ENCODE data around the gene NOVA1.

The NOVA1 gene

GRCh38 chr14:26466862-26467261 lies 131.0 kb downstream of the NOVA1 start:
- H3K9ac ChIP-seq (ENCODE audit: low read depth in 1 of 2, low read length in 2 of 2) = no peak overlapping the region
- H3K9me3 ChIP-seq (ENCODE audit: control insufficient read depth in 2 of 2, low read length in 2 of 2) = no peaks in the 10 kb centered on the region
- H3K4me3 ChIP-seq (ENCODE audit: low read length in 2 of 2) = no peak overlapping the region
- H3K36me3 ChIP-seq (ENCODE audit: control insufficient read depth in 2 of 2, insufficient read depth in 2 of 2, low read length in 2 of 2) = no peaks in the 10 kb centered on the region
- H3K27ac ChIP-seq (ENCODE audit: low read depth in 2 of 2, low read length in 2 of 2) = no peak overlapping the region
- no peaks in the 10 kb centered on the region for H3K4me1 ChIP-seq (ENCODE audit: control insufficient read depth in 2 of 2, insufficient read depth in 2 of 2, low read length in 2 of 2)
- H3K27me3 ChIP-seq (ENCODE audit: control insufficient read depth in 2 of 2, insufficient read depth in 2 of 2, low read length in 2 of 2) = no peaks in the 10 kb centered on the region

GRCh38 chr14:26463136-26463535 lies 134.7 kb downstream of the NOVA1 start:
- Histone ChIP-seq H3K36me3 (ENCODE audit: control insufficient read depth in 2 of 2, insufficient read depth in 2 of 2, low read length in 2 of 2) (no peaks in the 10 kb centered on the region), H3K27ac (ENCODE audit: low read depth in 2 of 2, low read length in 2 of 2) (no peak overlapping the region), H3K9ac (ENCODE audit: low read depth in 1 of 2, low read length in 2 of 2) (no peak overlapping the region), H3K9me3 (ENCODE audit: control insufficient read depth in 2 of 2, low read length in 2 of 2) (no peaks in the 10 kb centered on the region), H3K4me3 (ENCODE audit: low read length in 2 of 2) (no peak overlapping the region), H3K4me1 (ENCODE audit: control insufficient read depth in 2 of 2, insufficient read depth in 2 of 2, low read length in 2 of 2) (no peaks in the 10 kb centered on the region), H3K27me3 (ENCODE audit: control insufficient read depth in 2 of 2, insufficient read depth in 2 of 2, low read length in 2 of 2) (no peaks in the 10 kb centered on the region)

- Histone ChIP-seq H3K4me3 (ENCODE audit: low read length in 2 of 2) (no peak overlapping the region), H3K27ac (ENCODE audit: low read depth in 2 of 2, low read length in 2 of 2) (no peak overlapping the region), H3K4me1 (ENCODE audit: control insufficient read depth in 2 of 2, insufficient read depth in 2 of 2, low read length in 2 of 2) (no peaks in the 10 kb centered on the region), H3K9me3 (ENCODE audit: control insufficient read depth in 2 of 2, low read length in 2 of 2) (no peaks in the 10 kb centered on the region), H3K9ac (ENCODE audit: low read depth in 1 of 2, low read length in 2 of 2) (no peak overlapping the region), H3K36me3 (ENCODE audit: control insufficient read depth in 2 of 2, insufficient read depth in 2 of 2, low read length in 2 of 2) (no peaks in the 10 kb centered on the region), H3K27me3 (ENCODE audit: control insufficient read depth in 2 of 2, insufficient read depth in 2 of 2, low read length in 2 of 2) (no peaks in the 10 kb centered on the region)
These were observed 143.7 kb downstream of the NOVA1 start for GRCh38 chr14:26454105-26454504.

GRCh38 chr14:26448181-26448855 lies 149.5 kb downstream of the NOVA1 start:
- Histone ChIP-seq H3K9ac (ENCODE audit: low read depth in 1 of 2, low read length in 2 of 2) (no peak overlapping the region), H3K9me3 (ENCODE audit: control insufficient read depth in 2 of 2, low read length in 2 of 2) (no peaks in the 10 kb centered on the region)

GRCh38 chr14:26444822-26445221 lies 153.0 kb downstream of the NOVA1 start:
- H3K27ac ChIP-seq (ENCODE audit: low read depth in 2 of 2, low read length in 2 of 2) = no peak overlapping the region
- H3K9ac ChIP-seq (ENCODE audit: low read depth in 1 of 2, low read length in 2 of 2) = no peak overlapping the region
- H3K4me3 ChIP-seq (ENCODE audit: low read length in 2 of 2) = no peak overlapping the region
- no peaks in the 10 kb centered on the region for H3K9me3 ChIP-seq (ENCODE audit: control insufficient read depth in 2 of 2, low read length in 2 of 2)
- no peaks in the 10 kb centered on the region for H3K4me1 ChIP-seq (ENCODE audit: control insufficient read depth in 2 of 2, insufficient read depth in 2 of 2, low read length in 2 of 2)
- H3K36me3 ChIP-seq (ENCODE audit: control insufficient read depth in 2 of 2, insufficient read depth in 2 of 2, low read length in 2 of 2) = no peaks in the 10 kb centered on the region
- H3K27me3 ChIP-seq (ENCODE audit: control insufficient read depth in 2 of 2, insufficient read depth in 2 of 2, low read length in 2 of 2) = no peaks in the 10 kb centered on the region

More at GRCh38 chr14:26448181-26448855, 149.5 kb downstream of the NOVA1 start:
- Histone ChIP-seq H3K27ac (ENCODE audit: low read depth in 2 of 2, low read length in 2 of 2) (no peak overlapping the region), H3K27me3 (ENCODE audit: control insufficient read depth in 2 of 2, insufficient read depth in 2 of 2, low read length in 2 of 2) (no peaks in the 10 kb centered on the region), H3K4me3 (ENCODE audit: low read length in 2 of 2) (no peak overlapping the region), H3K36me3 (ENCODE audit: control insufficient read depth in 2 of 2, insufficient read depth in 2 of 2, low read length in 2 of 2) (no peaks in the 10 kb centered on the region), H3K4me1 (ENCODE audit: control insufficient read depth in 2 of 2, insufficient read depth in 2 of 2, low read length in 2 of 2) (no peaks in the 10 kb centered on the region)

GRCh38 chr14:26443654-26444053 lies 154.2 kb downstream of the NOVA1 start:
- Histone ChIP-seq H3K4me1 (ENCODE audit: control insufficient read depth in 2 of 2, insufficient read depth in 2 of 2, low read length in 2 of 2) (no peaks in the 10 kb centered on the region), H3K9ac (ENCODE audit: low read depth in 1 of 2, low read length in 2 of 2) (no peak overlapping the region), H3K27ac (ENCODE audit: low read depth in 2 of 2, low read length in 2 of 2) (no peak overlapping the region), H3K9me3 (ENCODE audit: control insufficient read depth in 2 of 2, low read length in 2 of 2) (no peaks in the 10 kb centered on the region), H3K36me3 (ENCODE audit: control insufficient read depth in 2 of 2, insufficient read depth in 2 of 2, low read length in 2 of 2) (no peaks in the 10 kb centered on the region), H3K4me3 (ENCODE audit: low read length in 2 of 2) (no peak overlapping the region), H3K27me3 (ENCODE audit: control insufficient read depth in 2 of 2, insufficient read depth in 2 of 2, low read length in 2 of 2) (no peaks in the 10 kb centered on the region)

GRCh38 chr14:26429205-26429604 lies 168.6 kb downstream of the NOVA1 start:
- no peak overlapping the region for H3K4me3 ChIP-seq (ENCODE audit: low read length in 2 of 2)
- H3K4me1 ChIP-seq (ENCODE audit: control insufficient read depth in 2 of 2, insufficient read depth in 2 of 2, low read length in 2 of 2) = no peaks in the 10 kb centered on the region
- no peak overlapping the region for H3K9ac ChIP-seq (ENCODE audit: low read depth in 1 of 2, low read length in 2 of 2)
- no peak overlapping the region for H3K27ac ChIP-seq (ENCODE audit: low read depth in 2 of 2, low read length in 2 of 2)
- H3K27me3 ChIP-seq (ENCODE audit: control insufficient read depth in 2 of 2, insufficient read depth in 2 of 2, low read length in 2 of 2) = no peaks in the 10 kb centered on the region
- no peaks in the 10 kb centered on the region for H3K9me3 ChIP-seq (ENCODE audit: control insufficient read depth in 2 of 2, low read length in 2 of 2)
- no peaks in the 10 kb centered on the region for H3K36me3 ChIP-seq (ENCODE audit: control insufficient read depth in 2 of 2, insufficient read depth in 2 of 2, low read length in 2 of 2)

- no peak overlapping the region for H3K9ac ChIP-seq (ENCODE audit: low read depth in 1 of 2, low read length in 2 of 2)
- H3K27ac ChIP-seq (ENCODE audit: low read depth in 2 of 2, low read length in 2 of 2) = no peak overlapping the region
- H3K4me3 ChIP-seq (ENCODE audit: low read length in 2 of 2) = no peak overlapping the region
- no peaks in the 10 kb centered on the region for H3K36me3 ChIP-seq (ENCODE audit: control insufficient read depth in 2 of 2, insufficient read depth in 2 of 2, low read length in 2 of 2)
- no peaks in the 10 kb centered on the region for H3K4me1 ChIP-seq (ENCODE audit: control insufficient read depth in 2 of 2, insufficient read depth in 2 of 2, low read length in 2 of 2)
- no peaks in the 10 kb centered on the region for H3K27me3 ChIP-seq (ENCODE audit: control insufficient read depth in 2 of 2, insufficient read depth in 2 of 2, low read length in 2 of 2)
- no peaks in the 10 kb centered on the region for H3K9me3 ChIP-seq (ENCODE audit: control insufficient read depth in 2 of 2, low read length in 2 of 2)
These were observed 170.7 kb downstream of the NOVA1 start for GRCh38 chr14:26427097-26427496.

- Histone ChIP-seq H3K4me1 (ENCODE audit: control insufficient read depth in 2 of 2, insufficient read depth in 2 of 2, low read length in 2 of 2) (no peaks in the 10 kb centered on the region), H3K4me3 (ENCODE audit: low read length in 2 of 2) (no peak overlapping the region), H3K9ac (ENCODE audit: low read depth in 1 of 2, low read length in 2 of 2) (no peak overlapping the region), H3K27me3 (ENCODE audit: control insufficient read depth in 2 of 2, insufficient read depth in 2 of 2, low read length in 2 of 2) (no peaks in the 10 kb centered on the region), H3K9me3 (ENCODE audit: control insufficient read depth in 2 of 2, low read length in 2 of 2) (no peaks in the 10 kb centered on the region), H3K27ac (ENCODE audit: low read depth in 2 of 2, low read length in 2 of 2) (no peak overlapping the region), H3K36me3 (ENCODE audit: control insufficient read depth in 2 of 2, insufficient read depth in 2 of 2, low read length in 2 of 2) (no peaks in the 10 kb centered on the region)
These were observed 173.3 kb downstream of the NOVA1 start for GRCh38 chr14:26424537-26424936.

- H3K9ac ChIP-seq (ENCODE audit: low read depth in 1 of 2, low read length in 2 of 2) = no peak overlapping the region
- H3K9me3 ChIP-seq (ENCODE audit: control insufficient read depth in 2 of 2, low read length in 2 of 2) = no peaks in the 10 kb centered on the region
- H3K27ac ChIP-seq (ENCODE audit: low read depth in 2 of 2, low read length in 2 of 2) = no peak overlapping the region
- H3K4me1 ChIP-seq (ENCODE audit: control insufficient read depth in 2 of 2, insufficient read depth in 2 of 2, low read length in 2 of 2) = no peaks in the 10 kb centered on the region
- H3K36me3 ChIP-seq (ENCODE audit: control insufficient read depth in 2 of 2, insufficient read depth in 2 of 2, low read length in 2 of 2) = no peaks in the 10 kb centered on the region
- no peak overlapping the region for H3K4me3 ChIP-seq (ENCODE audit: low read length in 2 of 2)
- H3K27me3 ChIP-seq (ENCODE audit: control insufficient read depth in 2 of 2, insufficient read depth in 2 of 2, low read length in 2 of 2) = no peaks in the 10 kb centered on the region
These were observed 182.2 kb downstream of the NOVA1 start for GRCh38 chr14:26415618-26416123.
